ENCODE measurements around the gene SKIDA1.
A peak's percentile ranks its signal among the peaks of the same experiment; 100 is the strongest.

SKIDA1 gene

DNA sequence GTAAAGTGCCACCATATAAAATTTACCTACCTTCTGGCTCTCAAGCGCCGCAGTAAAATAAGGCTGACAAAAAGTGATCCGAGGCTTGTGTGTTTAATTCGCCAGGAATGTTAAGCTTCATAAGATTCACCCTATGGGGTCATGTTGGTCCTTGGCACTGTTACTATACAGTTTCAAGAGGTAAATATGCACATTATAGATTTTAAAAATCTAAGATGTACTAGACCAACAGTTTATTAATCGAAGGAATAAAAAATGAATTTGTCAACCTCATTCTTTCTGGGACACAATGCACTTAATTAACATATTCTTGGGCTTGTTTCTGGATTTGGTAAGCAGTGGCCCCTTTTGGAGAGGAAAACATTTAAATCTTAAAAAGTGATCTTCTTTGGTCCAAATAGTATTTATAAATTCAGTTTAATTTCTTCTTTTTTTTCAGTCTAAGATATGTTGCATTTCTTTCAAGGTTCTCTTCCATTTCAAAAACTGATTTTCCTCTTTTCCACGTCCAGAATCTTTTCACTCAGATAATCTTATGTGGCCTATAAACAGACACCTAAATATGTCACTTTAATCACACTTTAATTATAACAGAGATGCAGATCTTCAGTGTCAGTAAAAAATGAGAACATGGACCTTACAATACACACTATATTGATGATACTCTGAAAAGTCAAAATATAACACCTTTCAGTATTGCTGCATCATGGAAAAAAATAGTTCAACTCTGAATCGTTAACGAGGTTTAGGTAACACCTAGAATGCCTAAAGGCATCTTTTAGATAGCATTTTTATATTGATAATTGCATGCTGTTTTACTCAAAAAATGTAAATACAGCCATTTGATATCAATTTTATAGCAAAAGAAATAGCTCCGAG is 3.8 kb upstream of the SKIDA1 start:
- H3K4me3 ChIP-seq (ENCODE audit: low read depth, low read length): no peak overlapping the region
- ChIA-PET CTCF (interaction anchor here (1.2 to 1.3 kb wide), 3 partner anchors 35 to 250 kb away, joined by 3 to 4 read pairs (median 3); no protein-coding TSS in a partner anchor), POLR2A (interaction anchor here (0.5 kb wide), 1 partner anchor 195 kb away, joined by 3 read pairs; no protein-coding TSS in a partner anchor)
- no peak for DNase-seq (ENCODE audit: low read depth, low spot score)
- TF ChIP-seq, protein P1, sequence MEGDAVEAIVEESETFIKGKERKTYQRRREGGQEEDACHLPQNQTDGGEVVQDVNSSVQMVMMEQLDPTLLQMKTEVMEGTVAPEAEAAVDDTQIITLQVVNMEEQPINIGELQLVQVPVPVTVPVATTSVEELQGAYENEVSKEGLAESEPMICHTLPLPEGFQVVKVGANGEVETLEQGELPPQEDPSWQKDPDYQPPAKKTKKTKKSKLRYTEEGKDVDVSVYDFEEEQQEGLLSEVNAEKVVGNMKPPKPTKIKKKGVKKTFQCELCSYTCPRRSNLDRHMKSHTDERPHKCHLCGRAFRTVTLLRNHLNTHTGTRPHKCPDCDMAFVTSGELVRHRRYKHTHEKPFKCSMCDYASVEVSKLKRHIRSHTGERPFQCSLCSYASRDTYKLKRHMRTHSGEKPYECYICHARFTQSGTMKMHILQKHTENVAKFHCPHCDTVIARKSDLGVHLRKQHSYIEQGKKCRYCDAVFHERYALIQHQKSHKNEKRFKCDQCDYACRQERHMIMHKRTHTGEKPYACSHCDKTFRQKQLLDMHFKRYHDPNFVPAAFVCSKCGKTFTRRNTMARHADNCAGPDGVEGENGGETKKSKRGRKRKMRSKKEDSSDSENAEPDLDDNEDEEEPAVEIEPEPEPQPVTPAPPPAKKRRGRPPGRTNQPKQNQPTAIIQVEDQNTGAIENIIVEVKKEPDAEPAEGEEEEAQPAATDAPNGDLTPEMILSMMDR (IDR thresholded peaks at IDR 0.05; ENCODE audit: insufficient read depth, low read length, missing control alignments): no peak

DNA sequence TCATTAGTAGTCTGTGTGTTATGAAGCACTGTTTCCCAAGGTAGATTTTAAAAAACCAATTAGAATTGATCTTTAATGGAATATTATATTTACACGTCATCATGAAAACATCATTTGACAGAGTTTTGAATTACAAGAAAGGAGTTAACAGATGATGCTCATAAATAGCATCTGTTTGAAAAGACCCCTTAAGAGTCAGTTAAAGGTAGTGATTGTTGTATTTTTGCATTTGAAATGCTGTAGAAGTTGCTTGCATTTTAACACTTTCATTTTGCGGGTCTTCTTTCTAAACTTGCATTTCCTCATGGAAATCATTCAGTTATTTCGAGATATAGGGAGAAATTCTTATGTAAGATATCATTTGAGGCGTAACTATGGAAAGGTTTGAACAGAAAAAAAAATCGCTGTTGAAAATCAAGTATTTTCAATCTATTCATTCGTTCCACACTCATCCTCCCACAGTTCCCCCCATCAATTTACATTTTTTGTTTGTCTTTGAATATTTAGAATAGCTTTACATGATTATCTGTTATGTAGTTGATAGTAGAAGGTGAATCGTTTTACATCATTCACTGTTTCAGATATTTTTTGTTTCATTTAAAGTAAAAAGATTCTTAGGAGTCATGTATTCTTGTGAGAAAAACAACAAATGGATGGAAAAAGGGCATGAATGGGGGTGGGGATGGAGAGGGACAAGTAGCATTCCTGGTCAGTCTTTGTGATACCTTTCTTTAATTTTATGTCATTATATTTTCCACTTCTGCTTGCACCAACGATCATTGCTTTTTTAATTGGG is 3.0 kb upstream of the SKIDA1 start:
- ChIA-PET POLR2A (interaction anchor here (0.7 to 0.8 kb wide), 2 partner anchors 12 to 194 kb away, joined by 4 read pairs; no protein-coding TSS in a partner anchor), CTCF (interaction anchor here (0.6 to 1.3 kb wide), 2 partner anchors 202 to 250 kb away, joined by 3 read pairs; no protein-coding TSS in a partner anchor)

DNA sequence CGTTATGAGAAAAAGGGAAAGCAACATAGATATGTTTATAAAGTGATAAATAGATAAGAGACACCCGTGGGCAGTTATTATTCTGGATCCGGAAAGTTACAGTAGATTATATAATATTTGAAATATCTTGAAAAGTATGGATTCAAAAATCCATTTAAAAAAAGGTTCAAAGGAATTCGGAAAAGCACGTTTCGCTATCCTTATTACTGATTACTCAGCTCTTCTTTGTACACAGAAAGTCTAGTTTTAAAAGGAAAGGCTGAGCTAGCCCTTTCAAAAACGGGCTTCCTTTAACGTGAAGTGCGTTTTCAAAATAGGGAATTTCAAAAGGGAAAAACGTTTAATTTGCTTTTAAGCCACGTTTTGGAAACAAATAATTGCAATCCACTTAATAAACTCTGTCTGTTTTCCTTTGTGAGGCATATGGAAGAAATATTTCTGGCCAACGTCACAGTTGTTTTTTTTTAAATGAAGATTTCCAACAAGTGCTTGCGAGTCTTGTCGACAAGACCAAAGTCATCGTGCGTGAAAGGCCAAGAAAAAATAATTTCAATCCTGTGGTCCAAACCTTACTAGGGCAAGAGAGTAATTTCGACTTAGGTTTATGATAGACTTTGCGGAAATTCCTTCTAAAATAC is 2.2 kb upstream of the SKIDA1 start:
- no peak for DNase-seq (ENCODE audit: low read depth, low spot score)
- ChIA-PET CTCF (interaction anchor here (1.1 to 3.6 kb wide), 2 partner anchors 31 to 248 kb away, joined by 6 to 16 read pairs; no protein-coding TSS in a partner anchor), POLR2A (interaction anchor here (0.6 to 2.3 kb wide), 5 partner anchors 12 to 799 kb away, joined by 3 to 16 read pairs (median 4); no protein-coding TSS in a partner anchor)
- TF ChIP-seq, protein P1 (IDR thresholded peaks at IDR 0.05; ENCODE audit: insufficient read depth, low read length, missing control alignments): no peak
- H3K4me3 ChIP-seq (ENCODE audit: low read depth, low read length): peak overlapping the region; percentile 68

More for the DNA sequence above, 3.0 kb upstream of the SKIDA1 start:
- TF ChIP-seq, protein P1 (IDR thresholded peaks at IDR 0.05; ENCODE audit: insufficient read depth, low read length, missing control alignments): no peak
- no peak for DNase-seq (ENCODE audit: low read depth, low spot score)
- peak overlapping the region; percentile 68 for H3K4me3 ChIP-seq (ENCODE audit: low read depth, low read length)

- POLR2A ChIA-PET: interaction anchor here (0.6 to 2.3 kb wide), 4 partner anchors 11 to 799 kb away, joined by 3 to 16 read pairs (median 4); no protein-coding TSS in a partner anchor
- peak overlapping the region; percentile 68 for H3K4me3 ChIP-seq (ENCODE audit: low read depth, low read length)
These were observed 1.5 kb upstream of the SKIDA1 start for GRCh38 chr10:21526860-21527597.

More at GRCh38 chr10:21526860-21527597, 1.5 kb upstream of the SKIDA1 start:
- CTCF ChIA-PET: interaction anchor here (1.1 to 3.6 kb wide), 2 partner anchors 31 to 248 kb away, joined by 6 to 16 read pairs; no protein-coding TSS in a partner anchor
- TF ChIP-seq, protein P1 (IDR thresholded peaks at IDR 0.05; ENCODE audit: insufficient read depth, low read length, missing control alignments): no peak
- no peak for DNase-seq (ENCODE audit: low read depth, low spot score)
